OCI-LY7 (cell line): ENCODE measurements around the gene MBD1. TPM values are rescaled to one million over a fixed set of nuclear protein-coding genes. Genes with fewer than 3 reads are reported as not detected.

Experiments
- BruUV-seq: library from RNA; stranded (reverse); fragments of 400-500 nt; replicated peaks from 2 replicates; lab custom pipeline; 2021; lab: Mats Ljungman, UMichigan
- CTCF ChIA-PET: fragments of 300-600 bp; sonication (Branson Sonifier 250); formaldehyde crosslinking; loops from one replicate; lab custom pipeline; 2022; ENCODE audit warnings: antibody characterized with exemption; ENCODE audit not compliant: unreplicated experiment; lab: Charles Lee
- POLR2A ChIA-PET: fragments of 300-600 bp; sonication (Branson Sonifier 250); formaldehyde crosslinking; loops from one replicate; lab custom pipeline; 2022; ENCODE audit warnings: antibody characterized with exemption; lab: Charles Lee
- DNase-seq: peaks from one replicate; pipeline ENCODE4 v3.0.0-alpha.2; 2015; ENCODE audit warnings: low spot score
- H2AFZ ChIP-seq: fragments of 200-600 bp; sonication (generic), shearing (Covaris generic); 2 replicates; pipeline ENCODE4 v1.6.1; 2014; ENCODE audit warnings: mild to moderate bottlenecking, antibody characterized with exemption, low read length, moderate library complexity
- H3K27ac ChIP-seq: fragments of 200-600 bp; sonication (generic); 2 replicates; pipeline ENCODE4 v1.5.1; 2014; ENCODE audit warnings: mixed run types, low read depth, mild to moderate bottlenecking, moderate library complexity, low read length, inconsistent platforms; ENCODE audit not compliant: poor library complexity, severe bottlenecking
- H3K36me3 ChIP-seq: fragments of 200-600 bp; sonication (generic); 2 replicates; pipeline ENCODE4 v1.6.1; 2014; ENCODE audit warnings: mild to moderate bottlenecking, antibody characterized with exemption, low read length, moderate library complexity, mixed read lengths; ENCODE audit not compliant: insufficient read depth
- H3K4me1 ChIP-seq: fragments of 200-600 bp; sonication (generic); 2 replicates; pipeline ENCODE4 v1.5.1; 2014; ENCODE audit warnings: mild to moderate bottlenecking, low read length; ENCODE audit not compliant: insufficient read depth, poor library complexity, severe bottlenecking
- H3K4me2 ChIP-seq: fragments of 200-600 bp; sonication (generic); 2 replicates; pipeline ENCODE4 v1.6.1; 2014; ENCODE audit warnings: mild to moderate bottlenecking, low read length
- H3K4me3 ChIP-seq: fragments of 200-600 bp; sonication (generic); 2 replicates; pipeline ENCODE4 v1.5.1; 2014; ENCODE audit warnings: mild to moderate bottlenecking, low read depth, low read length; ENCODE audit not compliant: poor library complexity, severe bottlenecking
- H3K79me2 ChIP-seq: fragments of 200-600 bp; sonication (generic); 2 replicates; pipeline ENCODE4 v1.6.1; 2016; ENCODE audit warnings: low read depth, mild to moderate bottlenecking, low read length, moderate library complexity, mixed read lengths; ENCODE audit not compliant: insufficient read depth
- H3K9me2 ChIP-seq: fragments of 200-600 bp; sonication (generic); 2 replicates; pipeline ENCODE4 v1.6.1; 2016; ENCODE audit warnings: mild to moderate bottlenecking, low read length, mixed read lengths; ENCODE audit not compliant: insufficient read depth
- H3K9me3 ChIP-seq: fragments of 200-600 bp; sonication (generic); 2 replicates; pipeline ENCODE4 v1.6.1; 2014; ENCODE audit warnings: mild to moderate bottlenecking, mixed run types, low read length, mixed read lengths
- H4K20me1 ChIP-seq: fragments of 200-600 bp; sonication (generic); 2 replicates; pipeline ENCODE4 v1.6.1; 2014; ENCODE audit warnings: mild to moderate bottlenecking, antibody characterized with exemption, low read length, moderate library complexity, mixed read lengths; ENCODE audit not compliant: insufficient read depth
- CTCF ChIP-seq: fragments of 200-600 bp; sonication (generic); conservative IDR thresholded peaks from 2 replicates; pipeline ENCODE4 v1.5.1; 2014; ENCODE audit warnings: mild to moderate bottlenecking, antibody characterized with exemption, low read length, moderate library complexity, mixed read lengths
- EZH2phosphoT487 ChIP-seq: fragments of 200-600 bp; sonication (generic); IDR thresholded peaks from 2 replicates; pipeline ENCODE4 v1.6.1; 2018; ENCODE audit warnings: low read depth, borderline replicate concordance, mild to moderate bottlenecking, mixed run types, antibody characterized with exemption, low read length, moderate library complexity, mixed read lengths
- intact Hi-C: fragments of 100-400 bp; cut with micrococcal nuclease; formaldehyde crosslinking; loops from one replicate; pipeline ENCODE4 v1.10.0; 2022; ENCODE audit not compliant: unreplicated experiment
- total RNA-seq, 2 experiments: library from RNA; depleted of rRNA in 1 of 2; stranded (reverse); fragments of >200 nt in 1 of 2; shearing (Covaris generic) in 1 of 2; gene quantifications; 2 replicates each; pipeline ENCODE4 v1.2.3, GENCODE V29; 2014 to 2022

The MBD1 gene
- total RNA-seq, 2 experiments from 2014 or later, result 42.2 to 47.3 TPM

- Histone ChIP-seq H2AFZ (no peak overlapping the region), H3K9me3 (no peaks in the 10 kb centered on the region), H3K27ac (no peak overlapping the region), H3K79me2 (no peaks in the 10 kb centered on the region), H3K4me1 (peaks cover 21% of the 10 kb centered on the region), H3K36me3 (no peaks in the 10 kb centered on the region; the same call in 1 of the 2 replicates), H3K4me3 (no peak overlapping the region), H3K4me2 (no peak overlapping the region), H4K20me1 (no peaks in the 10 kb centered on the region), H3K9me2 (no peaks in the 10 kb centered on the region)
- DNase-seq, result no peak
- intact Hi-C loops, result no loop called here
- BruUV-seq, result no TSS peak
- ChIA-PET POLR2A (interaction anchor here (0.5 kb wide), 1 partner anchor 57 kb away, joined by 3 read pairs; no protein-coding TSS in a partner anchor), CTCF (no interaction called here)
- no peak for TF ChIP-seq CTCF
- no peak for TF ChIP-seq EZH2phosphoT487
Measured at GRCh38 chr18:50262977-50263376, 18.3 kb downstream of the MBD1 start.

GRCh38 chr18:50250935-50251334, 30.4 kb downstream of the MBD1 start:
- Histone ChIP-seq H3K79me2 (no peaks in the 10 kb centered on the region), H3K4me1 (no peaks in the 10 kb centered on the region), H4K20me1 (no peaks in the 10 kb centered on the region), H3K36me3 (no peaks in the 10 kb centered on the region), H3K4me2 (no peak overlapping the region), H3K9me3 (no peaks in the 10 kb centered on the region), H3K27ac (no peak overlapping the region), H3K4me3 (no peak overlapping the region), H3K9me2 (no peaks in the 10 kb centered on the region), H2AFZ (no peak overlapping the region)
- no peak for DNase-seq
- CTCF ChIA-PET, result no interaction called here
- BruUV-seq, result no TSS peak
- POLR2A ChIA-PET, result no interaction called here
- no peak for TF ChIP-seq CTCF
- no peak for TF ChIP-seq EZH2phosphoT487
- intact Hi-C loops, result no loop called here

GRCh38 chr18:50249576-50249975, 31.7 kb downstream of the MBD1 start:
- no peak overlapping the region for H2AFZ ChIP-seq
- no peaks in the 10 kb centered on the region for H3K9me3 ChIP-seq
- H3K27ac ChIP-seq, result no peak overlapping the region
- no peaks in the 10 kb centered on the region for H3K4me1 ChIP-seq
- no TSS peak for BruUV-seq
- ChIA-PET POLR2A (interaction anchor here (0.7 kb wide), 1 partner anchor 459 kb away, joined by 3 read pairs; no protein-coding TSS in a partner anchor), CTCF (no interaction called here)
- no peak overlapping the region for H3K4me2 ChIP-seq
- DNase-seq, result no peak
- H3K9me2 ChIP-seq, result no peaks in the 10 kb centered on the region
- no peak overlapping the region for H3K4me3 ChIP-seq
- TF ChIP-seq CTCF (no peak), EZH2phosphoT487 (no peak)
- H3K36me3 ChIP-seq, result no peaks in the 10 kb centered on the region
- intact Hi-C loops, result no loop called here
- no peaks in the 10 kb centered on the region for H4K20me1 ChIP-seq
- H3K79me2 ChIP-seq, result no peaks in the 10 kb centered on the region
